Liver (tissue), 9 donors: ENCODE results near the gene ABCA4. TPM values are rescaled to one million over a fixed set of nuclear protein-coding genes. Genes with fewer than 3 reads are reported as not detected.

Source experiments
- DNase-seq: peaks from one replicate; pipeline ENCODE4 v3.0.0-alpha.2; 2017; ENCODE audit warnings: low spot score
- H3K27ac ChIP-seq, 2 donors: one replicate each; pipeline ENCODE4 v1.7.0; 2013; ENCODE audit warnings: inconsistent platforms in 2 of 2, low read length in 2 of 2, control low read depth in 1 of 2, low read depth in 1 of 2, mild to moderate bottlenecking in 1 of 2
- H3K27me3 ChIP-seq, 4 donors: one replicate each; pipeline versions ENCODE4 v1.6.1 to v1.7.0; 2013; ENCODE audit warnings: low read length in 3 of 4, inconsistent platforms in 1 of 4, mild to moderate bottlenecking in 1 of 4, moderate library complexity in 1 of 4; ENCODE audit not compliant: control insufficient read depth in 4 of 4, insufficient read depth in 4 of 4
- H3K36me3 ChIP-seq, 4 donors: one replicate each; pipeline versions ENCODE4 v1.6.1 to v1.7.0; 2013; ENCODE audit warnings: low read length in 3 of 4, mild to moderate bottlenecking in 3 of 4, low read depth in 1 of 4, moderate library complexity in 1 of 4; ENCODE audit not compliant: control insufficient read depth in 4 of 4, insufficient read depth in 3 of 4
- H3K4me1 ChIP-seq, 4 donors: one replicate each; pipeline versions ENCODE4 v1.6.1 to v1.7.0; 2013; ENCODE audit warnings: low read length in 3 of 4, mild to moderate bottlenecking in 3 of 4, moderate library complexity in 1 of 4; ENCODE audit not compliant: control insufficient read depth in 4 of 4, insufficient read depth in 4 of 4
- H3K4me3 ChIP-seq, 3 donors: one replicate each; pipeline versions ENCODE4 v1.6.1 to v1.7.0; 2013; ENCODE audit warnings: low read length in 3 of 3, control low read depth in 1 of 3, low read depth in 1 of 3, mild to moderate bottlenecking in 1 of 3
- H3K9ac ChIP-seq, 2 donors: one replicate each; pipeline ENCODE4 v1.7.0; 2013; ENCODE audit warnings: low read length in 2 of 2, mild to moderate bottlenecking in 2 of 2, moderate library complexity in 2 of 2, control low read depth in 1 of 2, low read depth in 1 of 2
- H3K9me3 ChIP-seq, 4 donors: one replicate each; pipeline versions ENCODE4 v1.6.1 to v1.7.0; 2013; ENCODE audit warnings: low read length in 3 of 4; ENCODE audit not compliant: control insufficient read depth in 4 of 4
- ATF3 ChIP-seq: IDR thresholded peaks from 2 replicates; pipeline ENCODE4 v1.6.1; 2016; ENCODE audit warnings: antibody characterized with exemption
- EGR1 ChIP-seq, 2 donors: IDR thresholded peaks; 2 replicates each; pipeline ENCODE4 v1.6.1; 2016 to 2018; ENCODE audit warnings: antibody characterized with exemption in 2 of 2, low read depth in 2 of 2
- FOXA1 ChIP-seq: IDR thresholded peaks from 2 replicates; pipeline ENCODE4 v1.6.1; 2016; ENCODE audit warnings: antibody characterized with exemption
- FOXA2 ChIP-seq: IDR thresholded peaks from 2 replicates; pipeline ENCODE4 v1.6.1; 2016; ENCODE audit warnings: antibody characterized with exemption
- GABPA ChIP-seq, 2 donors: IDR thresholded peaks in 1 of 2; conservative IDR thresholded peaks in 1 of 2; 2 replicates each; pipeline ENCODE4 v1.6.1; 2016; ENCODE audit warnings: antibody characterized with exemption in 2 of 2, mild to moderate bottlenecking in 1 of 2, moderate library complexity in 1 of 2
- HNF4A ChIP-seq, 2 donors: conservative IDR thresholded peaks; 2 replicates each; pipeline ENCODE4 v1.6.1; 2016; ENCODE audit warnings: antibody characterized with exemption in 2 of 2, mild to moderate bottlenecking in 2 of 2
- HNF4G ChIP-seq: IDR thresholded peaks from 2 replicates; pipeline ENCODE4 v1.6.1; 2016; ENCODE audit warnings: antibody characterized with exemption
- JUND ChIP-seq, 2 donors: IDR thresholded peaks; 2 replicates each; pipeline ENCODE4 v1.6.1; 2016; ENCODE audit warnings: antibody characterized with exemption in 2 of 2
- MAX ChIP-seq: IDR thresholded peaks from 2 replicates; pipeline ENCODE4 v1.6.1; 2016; ENCODE audit warnings: antibody characterized with exemption
- NR2F2 ChIP-seq: IDR thresholded peaks from 2 replicates; pipeline ENCODE4 v1.6.1; 2016; ENCODE audit warnings: antibody characterized with exemption
- RAD21 ChIP-seq, 2 donors: IDR thresholded peaks; 2 replicates each; pipeline ENCODE4 v1.6.1; 2016; ENCODE audit warnings: antibody characterized with exemption in 2 of 2, mild to moderate bottlenecking in 2 of 2
- REST ChIP-seq: IDR thresholded peaks from 2 replicates; pipeline ENCODE4 v1.6.1; 2016; ENCODE audit warnings: antibody characterized with exemption, mild to moderate bottlenecking
- RXRA ChIP-seq, 2 donors: IDR thresholded peaks; 2 replicates each; pipeline ENCODE4 v1.6.1; 2017 to 2018; ENCODE audit warnings: antibody characterized with exemption in 2 of 2, mild to moderate bottlenecking in 1 of 2
- SP1 ChIP-seq: IDR thresholded peaks from 2 replicates; pipeline ENCODE4 v1.6.1; 2018; ENCODE audit warnings: antibody characterized with exemption, mild to moderate bottlenecking
- TAF1 ChIP-seq: conservative IDR thresholded peaks from 2 replicates; pipeline ENCODE4 v1.6.1; 2016; ENCODE audit warnings: antibody characterized with exemption, mild to moderate bottlenecking
- YY1 ChIP-seq: IDR thresholded peaks from 2 replicates; pipeline ENCODE4 v1.6.1; 2016; ENCODE audit warnings: antibody characterized with exemption, mild to moderate bottlenecking
- WGBS: extraction: QIAGEN DNeasy Blood & Tissue Kit; methylation state at CpG from one replicate; pipeline ENCODE4 v1.1.7; 2013; 5-methylcytosine and 5-hydroxymethylcytosine counted together
- polyA plus RNA-seq, 2 donors: library from polyadenylated mRNA; stranded (reverse) in 1 of 2; unstranded in 1 of 2; fragments of 200-250 nt in 1 of 2; fragments of >200 nt in 1 of 2; fragmentation: Nextera tagmentation in 1 of 2; extraction: Ambion mirVana in 1 of 2; gene quantifications; one replicate each; pipeline versions ENCODE4 v1.2.1 to v1.2.3, GENCODE V29; 2013 to 2015
- total RNA-seq, 2 donors: library from RNA; depleted of rRNA; stranded (reverse); fragments of >200 nt; gene quantifications; one replicate each; pipeline ENCODE4 v1.2.3, GENCODE V29; 2014
- TF ChIP-seq, protein P1 (sequence below): IDR thresholded peaks from 2 replicates; pipeline ENCODE4 v1.6.1; 2016; ENCODE audit warnings: antibody characterized with exemption
- TF ChIP-seq, protein P2 (sequence below): fragments of 150-350 bp; IDR thresholded peaks from 2 replicates; pipeline ENCODE4 v1.5.1; 2017; ENCODE audit warnings: improper control_type of control experiment, low read depth, low read length; ENCODE audit not compliant: missing input control
- donor health status: healthy.
- donor health status: healthy.
- donor health status: healthy.
- donor health status: healthy.
- donor health status: healthy.

ABCA4 gene
- total and polyA plus RNA-seq, 4 donors, result 0.19 to 1.5 (median 0.38) TPM

DNA sequence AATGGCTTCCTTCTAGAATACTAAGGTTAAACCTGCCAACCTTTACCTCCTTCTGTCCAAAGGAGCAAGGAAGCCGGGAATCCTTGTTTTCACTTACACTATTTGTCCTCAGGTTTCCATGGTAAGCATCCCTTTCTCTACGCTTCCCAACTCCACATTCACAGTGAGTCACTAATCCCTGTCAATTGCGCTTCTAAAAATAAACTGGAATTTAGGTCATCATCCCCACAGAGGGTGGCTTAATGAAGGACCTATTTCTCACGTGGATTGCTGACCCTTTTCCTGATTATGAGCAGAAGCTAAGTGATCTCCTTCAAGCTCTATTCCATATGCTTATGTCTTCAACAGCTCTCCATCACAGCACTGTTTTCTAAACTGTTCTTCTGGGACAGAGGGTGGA, 39.9 kb upstream of the ABCA4 start:
- DNase-seq, result no peak
- Histone ChIP-seq H3K27ac (no peak overlapping the region), H3K27me3 (no peaks in the 10 kb centered on the region), H3K4me1 (no peaks in the 10 kb centered on the region), H3K9me3 (no peaks in the 10 kb centered on the region), H3K9ac (no peak overlapping the region), H3K36me3 (no peaks in the 10 kb centered on the region), H3K4me3 (no peak overlapping the region)
- WGBS, result 78% methylated on average over 4 of the region's 4 CpGs
- TF ChIP-seq MAX (no peak), HNF4G (no peak), SP1 (no peak), ATF3 (no peak), REST (no peak), HNF4A (conservative IDR thresholded peaks at IDR 0.05) (no peak), FOXA1 (no peak), GABPA (IDR thresholded peaks at IDR 0.05 in 1 of 2, conservative IDR thresholded peaks at IDR 0.05 in 1 of 2) (no peak), TAF1 (no peak), FOXA2 (no peak), JUND (IDR thresholded peaks at IDR 0.05) (no peak), RXRA (IDR thresholded peaks at IDR 0.05) (no peak), YY1 (no peak), RAD21 (IDR thresholded peaks at IDR 0.05) (no peak), EGR1 (IDR thresholded peaks at IDR 0.05; ENCODE audit: low read depth in 2 of 2) (no peak), NR2F2 (no peak)
- TF ChIP-seq, protein P1, sequence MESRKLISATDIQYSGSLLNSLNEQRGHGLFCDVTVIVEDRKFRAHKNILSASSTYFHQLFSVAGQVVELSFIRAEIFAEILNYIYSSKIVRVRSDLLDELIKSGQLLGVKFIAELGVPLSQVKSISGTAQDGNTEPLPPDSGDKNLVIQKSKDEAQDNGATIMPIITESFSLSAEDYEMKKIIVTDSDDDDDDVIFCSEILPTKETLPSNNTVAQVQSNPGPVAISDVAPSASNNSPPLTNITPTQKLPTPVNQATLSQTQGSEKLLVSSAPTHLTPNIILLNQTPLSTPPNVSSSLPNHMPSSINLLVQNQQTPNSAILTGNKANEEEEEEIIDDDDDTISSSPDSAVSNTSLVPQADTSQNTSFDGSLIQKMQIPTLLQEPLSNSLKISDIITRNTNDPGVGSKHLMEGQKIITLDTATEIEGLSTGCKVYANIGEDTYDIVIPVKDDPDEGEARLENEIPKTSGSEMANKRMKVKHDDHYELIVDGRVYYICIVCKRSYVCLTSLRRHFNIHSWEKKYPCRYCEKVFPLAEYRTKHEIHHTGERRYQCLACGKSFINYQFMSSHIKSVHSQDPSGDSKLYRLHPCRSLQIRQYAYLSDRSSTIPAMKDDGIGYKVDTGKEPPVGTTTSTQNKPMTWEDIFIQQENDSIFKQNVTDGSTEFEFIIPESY, result no peak
- TF ChIP-seq, protein P2, sequence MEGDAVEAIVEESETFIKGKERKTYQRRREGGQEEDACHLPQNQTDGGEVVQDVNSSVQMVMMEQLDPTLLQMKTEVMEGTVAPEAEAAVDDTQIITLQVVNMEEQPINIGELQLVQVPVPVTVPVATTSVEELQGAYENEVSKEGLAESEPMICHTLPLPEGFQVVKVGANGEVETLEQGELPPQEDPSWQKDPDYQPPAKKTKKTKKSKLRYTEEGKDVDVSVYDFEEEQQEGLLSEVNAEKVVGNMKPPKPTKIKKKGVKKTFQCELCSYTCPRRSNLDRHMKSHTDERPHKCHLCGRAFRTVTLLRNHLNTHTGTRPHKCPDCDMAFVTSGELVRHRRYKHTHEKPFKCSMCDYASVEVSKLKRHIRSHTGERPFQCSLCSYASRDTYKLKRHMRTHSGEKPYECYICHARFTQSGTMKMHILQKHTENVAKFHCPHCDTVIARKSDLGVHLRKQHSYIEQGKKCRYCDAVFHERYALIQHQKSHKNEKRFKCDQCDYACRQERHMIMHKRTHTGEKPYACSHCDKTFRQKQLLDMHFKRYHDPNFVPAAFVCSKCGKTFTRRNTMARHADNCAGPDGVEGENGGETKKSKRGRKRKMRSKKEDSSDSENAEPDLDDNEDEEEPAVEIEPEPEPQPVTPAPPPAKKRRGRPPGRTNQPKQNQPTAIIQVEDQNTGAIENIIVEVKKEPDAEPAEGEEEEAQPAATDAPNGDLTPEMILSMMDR, result no peak
